Thyroid gland (tissue), 4 donors: Measurements from ENCODE around the gene CDKN2D. TPM values are rescaled to one million over a fixed set of nuclear protein-coding genes. Genes with fewer than 3 reads are reported as not detected.

ENCODE experiments used
- DNase-seq, 2 donors: peaks; one replicate each; pipeline ENCODE4 v3.0.0-alpha.2; 2019
- H3K27ac ChIP-seq, 3 donors: fragments of 200-600 bp; sonication (generic); 1 replicate in 2 of 3; 2 replicates in 1 of 3; pipeline ENCODE4 v1.5.1; 2016 to 2019; ENCODE audit warnings: mild to moderate bottlenecking in 1 of 3, moderate library complexity in 1 of 3
- H3K27me3 ChIP-seq: fragments of 200-600 bp; sonication (generic); one replicate; pipeline ENCODE4 v1.5.1; 2019
- H3K36me3 ChIP-seq, 2 donors: fragments of 200-600 bp; sonication (generic); one replicate each; pipeline ENCODE4 v1.5.1; 2016 to 2019
- H3K4me1 ChIP-seq, 2 donors: fragments of 200-600 bp; sonication (generic); one replicate each; pipeline ENCODE4 v1.5.1; 2017 to 2019
- H3K4me3 ChIP-seq, 3 donors: fragments of 200-600 bp; sonication (generic); replicated peaks in 1 of 3; 1 replicate in 2 of 3; 2 replicates in 1 of 3; pipeline ENCODE4 v1.5.1; 2016; ENCODE audit warnings: mild to moderate bottlenecking in 1 of 3
- H3K9me3 ChIP-seq: fragments of 200-600 bp; sonication (generic); one replicate; pipeline ENCODE4 v1.5.1; 2017
- CTCF ChIP-seq, 6 experiments: fragments of 200-600 bp in 3 of 6; fragments of 450-650 bp in 3 of 6; sonication (generic) in 3 of 6; IDR thresholded peaks; one replicate each; pipeline ENCODE4 v1.5.1; 2016 to 2019; ENCODE audit warnings: antibody characterized with exemption in 6 of 6, mild to moderate bottlenecking in 2 of 6, inconsistent platforms in 1 of 6, moderate library complexity in 1 of 6
- POLR2A ChIP-seq, 2 donors: fragments of 450-650 bp; IDR thresholded peaks; one replicate each; pipeline ENCODE4 v1.6.1; 2017; ENCODE audit warnings: antibody characterized with exemption in 2 of 2, mild to moderate bottlenecking in 2 of 2, moderate library complexity in 1 of 2
- WGBS, 2 donors: methylation state at CpG; one replicate each; pipeline ENCODE4 v1.1.5; 2017; 5-methylcytosine and 5-hydroxymethylcytosine counted together
- intact Hi-C: fragments of 100-400 bp; cut with DNase I; formaldehyde crosslinking; loops from one replicate; pipeline ENCODE4 v1.15.1; 2023
- total RNA-seq, 4 donors: library from RNA; depleted of rRNA; stranded (reverse); fragments of >200 nt; gene quantifications; one replicate each; pipeline ENCODE4 v1.2.3, GENCODE V29; 2016

Gene CDKN2D
- total RNA-seq, 4 donors from 2014 or later, result 2.0 to 8.2 (median 3.7) TPM

- intact Hi-C loops, result loop anchor here (2.0 kb wide), 1 partner anchor 63 kb away; no protein-coding TSS in a partner anchor
- Histone ChIP-seq H3K27ac (no peak overlapping the region), H3K4me3 (no peak overlapping the region), H3K36me3 (peaks cover 0 to 3% of the 10 kb centered on the region in 2 donors), H3K4me1 (peaks cover 0 to 18% of the 10 kb centered on the region in 2 donors), H3K27me3 (no peaks in the 10 kb centered on the region), H3K9me3 (no peaks in the 10 kb centered on the region)
- DNase-seq, result no peak
- TF ChIP-seq CTCF (IDR thresholded peaks at IDR 0.05), result no peak
- no peak for TF ChIP-seq POLR2A (IDR thresholded peaks at IDR 0.05)
- 93 to 97% methylated on average over 10 to 13 of the region's 13 CpGs for WGBS, 2 donors
These were observed 13.3 kb upstream of the CDKN2D start for GRCh38 chr19:10582091-10582490.

DNA sequence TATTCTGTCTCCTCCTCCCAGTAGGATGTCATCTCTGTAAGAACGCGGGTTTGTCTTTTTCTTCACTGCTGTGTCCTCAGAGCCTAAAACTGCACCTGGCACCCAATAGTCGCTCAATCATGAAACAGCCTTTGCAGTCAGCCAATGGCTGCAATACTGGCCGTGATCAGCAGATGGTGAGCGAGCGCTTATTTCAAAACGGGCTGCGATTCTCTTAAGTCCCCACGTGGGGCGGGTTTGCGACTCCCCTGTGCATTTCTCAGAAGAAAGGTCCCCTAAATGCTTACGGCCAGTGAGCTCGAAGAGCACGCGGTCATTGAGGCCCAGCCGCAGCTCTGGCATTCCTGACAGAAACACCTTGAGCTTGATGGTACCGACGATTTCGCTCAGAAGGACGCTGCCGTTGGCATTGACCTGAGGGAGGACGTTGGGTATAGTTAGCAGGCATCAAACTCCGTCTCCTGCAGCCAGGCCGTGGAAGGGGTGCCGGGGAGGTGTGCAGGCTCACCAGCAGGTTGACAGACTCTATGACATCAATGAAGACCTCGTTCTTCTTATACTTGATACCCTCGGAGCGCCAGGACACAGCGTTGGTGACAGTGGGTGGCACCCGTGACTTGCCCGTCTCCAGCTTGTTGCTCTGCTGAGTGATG is 12.3 kb upstream of the CDKN2D start:
- TF ChIP-seq POLR2A (IDR thresholded peaks at IDR 0.05) (no peak), CTCF (IDR thresholded peaks at IDR 0.05) (peak; percentile 97 to 99 (median 98))
- H3K27ac ChIP-seq, result no peak overlapping the region
- 24 to 39% methylated on average over 28 to 31 of the region's 31 CpGs for WGBS, 2 donors
- peaks cover 3 to 18% of the 10 kb centered on the region in 2 donors for H3K4me1 ChIP-seq
- H3K4me3 ChIP-seq, result no peak overlapping the region
- intact Hi-C loops, result no loop called here
- H3K27me3 ChIP-seq, result no peaks in the 10 kb centered on the region
- peak; percentile 88 to 91 for DNase-seq
- H3K9me3 ChIP-seq, result no peaks in the 10 kb centered on the region
- H3K36me3 ChIP-seq, result peaks cover 0 to 3% of the 10 kb centered on the region in 2 donors

GRCh38 chr19:10577951-10578350 is 9.2 kb upstream of the CDKN2D start:
- DNase-seq, result no peak
- no peaks in the 10 kb centered on the region for H3K27me3 ChIP-seq
- no peak overlapping the region for H3K4me3 ChIP-seq
- peaks cover 0 to 3% of the 10 kb centered on the region in 2 donors for H3K36me3 ChIP-seq
- intact Hi-C loops, result no loop called here
- no peaks in the 10 kb centered on the region for H3K9me3 ChIP-seq
- H3K4me1 ChIP-seq, result peaks cover 3 to 12% of the 10 kb centered on the region in 2 donors
- TF ChIP-seq POLR2A (IDR thresholded peaks at IDR 0.05), result no peak
- peak in 1 of 6 experiments; percentile 4 for TF ChIP-seq CTCF (IDR thresholded peaks at IDR 0.05)
- H3K27ac ChIP-seq, result peak overlapping the region in 2 of 3 donors; percentile 73 to 85
- WGBS, 2 donors, result 94 to 95% methylated on average over 6 of the region's 6 CpGs

- no peaks in the 10 kb centered on the region for H3K9me3 ChIP-seq
These were observed 6.4 kb upstream of the CDKN2D start for GRCh38 chr19:10575011-10575716.

More at GRCh38 chr19:10575011-10575716, 6.4 kb upstream of the CDKN2D start:
- no peak overlapping the region for H3K4me3 ChIP-seq
- H3K36me3 ChIP-seq, result peaks cover 0 to 3% of the 10 kb centered on the region in 2 donors
- H3K4me1 ChIP-seq, result peaks cover 3 to 12% of the 10 kb centered on the region in 2 donors
- WGBS, 2 donors, result 88 to 95% methylated on average over 6 of the region's 6 CpGs
- no peaks in the 10 kb centered on the region for H3K27me3 ChIP-seq
- intact Hi-C loops, result no loop called here
- TF ChIP-seq CTCF (IDR thresholded peaks at IDR 0.05) (no peak), POLR2A (IDR thresholded peaks at IDR 0.05) (no peak)
- no peak overlapping the region for H3K27ac ChIP-seq
- no peak for DNase-seq
